Measurements from ENCODE around the gene SMAD3. TPM values are rescaled to one million over a fixed set of nuclear protein-coding genes. Genes with fewer than 3 reads are reported as not detected.

SMAD3 gene
- total RNA-seq, 1 experiment from 2014 or later = 21.9 TPM

DNA sequence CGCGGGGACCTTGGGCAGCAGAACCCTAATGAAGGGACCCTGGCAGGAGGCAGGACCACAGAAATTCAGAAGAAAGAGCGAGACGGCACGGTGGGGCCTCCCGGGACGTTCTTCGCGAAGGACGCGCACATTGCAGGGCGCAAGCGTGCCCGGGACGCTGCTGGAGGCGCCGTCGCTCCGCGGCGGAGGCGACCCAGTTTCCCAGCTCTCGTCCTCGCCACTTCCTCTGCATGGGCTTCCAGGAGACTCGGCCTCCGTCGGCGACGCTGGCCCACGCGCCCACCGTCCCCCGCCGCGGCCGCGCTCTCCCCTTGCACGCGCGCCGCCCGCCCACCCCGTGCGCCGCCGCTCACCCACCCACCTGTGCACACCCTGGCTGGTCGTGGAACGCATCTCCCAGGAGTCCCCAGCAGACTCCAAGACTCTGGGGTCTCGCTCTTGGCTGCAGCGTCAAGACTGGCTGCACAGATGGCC is 31.8 kb upstream of the SMAD3 start:
- DNase-seq (ENCODE audit: low spot score) = no peak
- in situ Hi-C loops (cut with HindIII; ENCODE audit: low sequenced_read_pairs) = no loop called here

DNA sequence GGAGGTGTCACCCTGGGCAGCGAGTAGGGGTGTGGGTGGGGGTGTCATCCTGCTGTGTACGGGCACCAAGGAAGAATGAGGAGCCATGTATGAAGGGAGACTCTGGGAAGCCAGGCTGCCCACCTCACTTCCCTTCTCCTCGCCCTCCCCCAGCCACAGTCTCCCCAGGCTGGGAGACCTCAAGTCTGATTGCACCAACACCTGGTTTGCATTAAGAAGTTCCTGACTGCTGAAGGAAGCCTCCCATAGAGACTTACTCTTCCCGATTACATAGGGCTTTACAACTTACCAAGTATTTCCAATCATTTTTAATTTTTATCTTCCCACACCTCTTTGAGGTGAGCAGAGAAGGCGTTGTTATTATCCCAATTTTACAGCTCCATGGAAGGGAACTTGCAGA is 29.5 kb upstream of the SMAD3 start:
- DNase-seq (ENCODE audit: low spot score) = no peak
- in situ Hi-C loops (cut with HindIII; ENCODE audit: low sequenced_read_pairs) = no loop called here

DNA sequence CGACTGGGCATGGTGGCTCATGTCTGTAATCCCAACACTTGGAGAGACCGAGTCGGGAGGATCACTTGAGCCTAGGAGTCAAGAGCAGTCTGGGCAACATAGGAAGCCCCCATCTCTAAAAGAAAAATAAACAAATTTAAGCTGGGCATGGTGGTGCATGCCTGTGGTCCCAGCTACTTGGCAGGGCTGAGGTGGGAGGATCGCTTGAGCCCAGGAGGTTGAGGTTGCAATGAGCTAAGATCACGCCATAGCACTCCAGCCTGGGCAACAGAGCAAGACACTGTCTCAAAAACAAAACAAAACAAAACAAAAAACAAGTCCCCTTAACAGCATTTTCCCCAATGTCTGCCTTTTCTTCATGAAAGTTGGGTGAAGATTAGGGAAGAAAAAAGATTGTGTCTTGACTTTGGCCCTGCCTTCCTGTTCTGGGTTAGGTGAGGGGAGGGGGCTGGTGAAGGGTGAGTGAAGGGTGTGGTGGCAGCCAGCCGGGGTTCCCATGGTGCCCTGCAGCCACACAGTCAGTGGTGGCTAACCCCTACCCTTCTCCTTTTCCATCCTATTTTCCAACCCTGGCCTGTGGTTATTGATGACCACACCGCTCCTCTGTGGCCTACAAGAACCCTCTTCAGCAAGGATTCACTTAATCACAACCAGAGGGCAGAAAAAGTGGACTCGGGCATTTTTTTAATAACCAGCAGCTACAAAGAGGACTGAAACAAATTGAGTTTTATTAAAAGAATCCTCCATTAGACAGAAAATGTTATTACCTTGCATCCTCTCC is 28.4 kb upstream of the SMAD3 start:
- DNase-seq (ENCODE audit: low spot score) = no peak
- in situ Hi-C loops (cut with HindIII; ENCODE audit: low sequenced_read_pairs) = no loop called here

DNA sequence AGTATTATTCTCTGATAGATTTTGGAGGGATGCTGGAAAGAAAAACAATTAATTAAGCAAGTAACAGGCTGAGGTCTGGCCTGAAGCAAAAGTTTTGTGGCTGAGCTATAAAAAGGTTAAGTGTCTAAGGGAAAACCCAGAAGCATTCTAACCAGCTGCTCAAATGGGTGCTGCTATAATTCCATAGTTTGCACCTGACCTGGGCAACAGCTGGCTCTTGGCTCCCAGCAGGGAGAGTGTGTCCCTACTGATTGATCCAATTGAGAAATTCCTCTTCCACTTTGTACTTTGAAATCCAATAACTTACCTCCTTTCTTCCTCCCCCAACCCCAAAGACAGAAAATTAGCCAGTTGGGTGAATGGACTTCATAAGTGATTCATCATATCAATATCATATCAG is 27.7 kb upstream of the SMAD3 start:
- no peak for DNase-seq (ENCODE audit: low spot score)
- in situ Hi-C loops (cut with HindIII; ENCODE audit: low sequenced_read_pairs) = no loop called here

DNA sequence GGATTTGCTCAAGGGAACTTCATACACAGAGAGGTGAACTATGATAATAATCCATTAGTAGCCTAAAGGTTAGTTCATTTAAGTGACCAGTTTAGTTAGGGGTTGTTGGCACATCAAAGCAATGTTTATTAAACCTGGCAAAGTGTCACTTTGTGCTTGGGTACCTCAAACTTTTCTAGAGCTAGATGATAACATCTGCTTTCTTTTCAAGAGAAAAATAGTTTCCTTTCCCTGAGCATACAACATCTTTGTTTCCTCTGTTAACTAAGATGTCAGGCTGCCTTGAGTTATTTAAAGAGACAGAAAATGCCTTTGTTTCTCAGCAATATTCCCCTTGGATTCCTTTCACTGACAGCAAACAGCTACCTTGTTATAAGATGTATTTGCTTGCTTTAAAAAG is 26.7 kb upstream of the SMAD3 start:
- in situ Hi-C loops (cut with HindIII; ENCODE audit: low sequenced_read_pairs) = no loop called here
- DNase-seq (ENCODE audit: low spot score) = no peak

DNA sequence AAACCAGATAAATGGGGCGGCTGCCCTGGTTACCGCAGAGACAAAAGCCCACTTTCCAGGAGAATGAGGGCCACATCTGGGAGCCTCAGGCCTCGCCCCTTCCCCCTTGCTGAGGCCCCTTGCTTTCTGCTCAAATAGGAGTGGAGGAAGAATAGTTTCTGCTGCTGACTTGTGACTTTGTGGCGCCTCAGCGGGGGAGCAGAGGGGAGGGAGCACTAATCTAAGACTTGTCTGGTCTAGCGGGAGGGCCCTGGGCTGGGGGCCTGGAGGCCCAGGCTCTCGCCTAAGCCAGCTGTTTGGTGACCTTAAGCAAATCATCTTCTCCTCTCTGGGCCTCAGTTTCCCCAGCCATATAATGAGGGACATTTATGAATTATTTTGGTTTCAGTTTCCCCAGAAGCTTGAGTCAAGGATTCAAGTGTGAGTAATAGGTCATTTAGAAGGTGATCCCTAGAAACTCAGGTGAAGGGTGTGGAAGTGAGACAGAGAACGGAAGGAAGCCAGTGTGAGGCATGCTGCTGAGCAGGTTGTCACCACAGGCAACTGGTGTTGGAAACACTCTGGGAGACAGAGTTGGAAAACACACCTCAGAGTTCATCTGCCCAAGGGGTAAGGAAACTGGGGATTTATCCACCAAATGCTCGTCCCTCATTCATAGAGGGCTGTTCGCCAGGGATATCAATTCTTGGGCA is 25.9 kb upstream of the SMAD3 start:
- in situ Hi-C loops (cut with HindIII; ENCODE audit: low sequenced_read_pairs) = no loop called here
- no peak for DNase-seq (ENCODE audit: low spot score)

DNA sequence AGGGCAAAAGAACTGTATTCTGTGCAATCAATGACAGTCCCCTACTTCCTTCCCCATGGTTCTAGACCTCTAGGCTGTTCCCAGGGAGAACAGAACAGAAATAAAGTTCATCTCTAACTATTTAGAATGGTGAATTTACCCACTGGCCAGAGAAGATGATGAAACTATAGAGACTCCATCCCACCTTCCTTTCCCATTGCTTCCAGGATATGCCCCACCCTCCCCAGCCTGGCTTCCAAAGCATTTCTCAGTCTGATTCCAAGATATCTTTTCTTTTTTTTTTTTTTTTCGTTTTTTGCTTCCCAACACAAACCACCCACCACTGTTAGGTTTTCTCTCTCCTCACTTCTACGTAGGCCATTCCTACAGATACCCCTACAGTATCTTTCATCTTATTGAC is 25.1 kb upstream of the SMAD3 start:
- DNase-seq (ENCODE audit: low spot score) = no peak
- in situ Hi-C loops (cut with HindIII; ENCODE audit: low sequenced_read_pairs) = no loop called here

DNA sequence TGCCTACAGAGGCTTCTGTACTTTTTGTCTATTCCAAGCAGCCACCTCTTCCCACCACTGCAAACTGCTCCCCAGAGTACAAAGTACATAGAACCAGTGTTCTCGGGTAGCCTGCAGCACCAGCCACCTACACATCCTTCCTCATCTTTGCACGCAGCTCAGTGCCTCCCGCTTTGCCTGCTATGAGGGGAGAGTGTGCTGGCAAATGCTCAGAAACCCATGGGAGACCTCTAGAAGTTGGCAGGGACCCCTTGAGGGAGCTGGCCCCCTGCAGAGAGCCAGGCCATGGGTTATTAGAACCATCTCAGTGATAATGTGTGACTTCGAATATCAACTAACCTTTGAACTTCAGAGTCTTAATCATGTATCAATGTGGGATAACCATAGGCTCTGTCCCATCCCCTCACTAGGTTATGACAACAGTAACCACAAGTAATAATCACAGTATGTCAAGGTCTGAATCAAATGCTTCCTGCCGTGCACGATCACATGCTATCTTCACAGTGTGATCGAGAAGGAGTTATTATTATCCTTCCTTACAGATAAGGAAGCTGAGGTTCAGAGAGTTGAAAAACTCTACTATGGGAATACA is 22.8 kb upstream of the SMAD3 start:
- DNase-seq (ENCODE audit: low spot score) = no peak
- in situ Hi-C loops (cut with HindIII; ENCODE audit: low sequenced_read_pairs) = no loop called here

DNA sequence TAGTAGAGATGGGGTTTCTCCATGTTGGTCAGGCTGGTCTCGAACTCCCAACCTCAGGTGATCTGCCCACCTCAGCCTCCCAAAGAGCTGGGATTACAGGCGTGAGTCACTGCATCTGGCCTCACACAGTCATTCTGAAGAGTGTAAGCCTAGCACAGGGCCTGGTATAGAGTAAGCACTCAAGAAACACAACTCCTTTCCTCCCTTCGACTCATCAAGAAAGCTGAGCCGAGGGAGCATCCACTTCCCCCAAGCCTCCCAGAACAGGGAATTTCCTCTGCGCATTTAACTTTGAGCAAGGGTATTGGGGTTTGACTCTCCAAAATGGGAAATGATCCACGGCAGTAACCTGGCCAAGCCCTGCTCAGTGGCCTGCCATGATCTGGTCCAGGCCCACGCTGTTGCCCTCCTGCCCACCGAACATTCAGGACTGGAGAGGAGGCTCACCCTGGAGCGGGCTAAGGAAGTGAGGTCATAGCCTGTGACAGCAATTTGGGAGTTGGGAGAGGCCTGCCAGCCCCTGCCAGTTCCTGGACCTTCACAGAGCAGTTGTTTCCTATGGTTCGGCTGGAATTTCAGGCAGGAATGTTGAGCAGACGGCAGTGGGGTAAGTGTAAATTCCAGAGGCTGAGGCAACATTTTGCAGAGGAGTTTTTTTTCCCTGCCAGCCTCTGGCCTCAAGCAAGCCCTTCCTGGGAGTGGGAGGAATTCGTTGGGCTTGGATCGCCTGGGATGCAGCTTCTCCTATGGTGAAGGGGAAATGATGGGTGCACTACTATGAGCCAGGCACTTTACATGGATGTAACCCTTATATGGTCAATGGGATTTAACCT is 21.2 kb upstream of the SMAD3 start:
- in situ Hi-C loops (cut with HindIII; ENCODE audit: low sequenced_read_pairs) = no loop called here
- DNase-seq (ENCODE audit: low spot score) = no peak

DNA sequence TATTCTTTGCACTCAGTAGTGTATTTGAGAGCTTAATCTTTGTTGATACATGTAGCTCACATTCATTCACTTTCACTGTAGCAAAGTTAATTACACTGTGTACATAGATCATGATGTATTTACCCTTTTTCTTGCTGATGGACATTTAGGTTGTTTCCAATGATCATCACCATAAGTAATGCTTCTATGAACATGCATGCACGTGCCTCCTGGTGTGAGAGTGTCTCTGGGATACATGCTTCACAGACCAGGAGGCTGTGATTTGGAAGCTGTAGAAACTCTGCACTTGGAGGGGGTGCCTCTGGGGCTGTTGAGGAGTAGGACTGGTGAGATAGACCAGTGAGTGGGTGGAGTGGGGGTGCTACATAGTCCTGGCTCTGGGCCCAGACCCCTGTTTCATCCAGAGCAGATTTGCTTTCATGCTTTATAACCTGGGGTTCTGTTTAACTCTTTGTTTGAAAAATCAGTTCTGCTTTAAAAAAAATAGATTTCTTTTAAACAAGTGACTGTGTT is 18.2 kb upstream of the SMAD3 start:
- no peak for DNase-seq (ENCODE audit: low spot score)
- in situ Hi-C loops (cut with HindIII; ENCODE audit: low sequenced_read_pairs) = no loop called here

DNA sequence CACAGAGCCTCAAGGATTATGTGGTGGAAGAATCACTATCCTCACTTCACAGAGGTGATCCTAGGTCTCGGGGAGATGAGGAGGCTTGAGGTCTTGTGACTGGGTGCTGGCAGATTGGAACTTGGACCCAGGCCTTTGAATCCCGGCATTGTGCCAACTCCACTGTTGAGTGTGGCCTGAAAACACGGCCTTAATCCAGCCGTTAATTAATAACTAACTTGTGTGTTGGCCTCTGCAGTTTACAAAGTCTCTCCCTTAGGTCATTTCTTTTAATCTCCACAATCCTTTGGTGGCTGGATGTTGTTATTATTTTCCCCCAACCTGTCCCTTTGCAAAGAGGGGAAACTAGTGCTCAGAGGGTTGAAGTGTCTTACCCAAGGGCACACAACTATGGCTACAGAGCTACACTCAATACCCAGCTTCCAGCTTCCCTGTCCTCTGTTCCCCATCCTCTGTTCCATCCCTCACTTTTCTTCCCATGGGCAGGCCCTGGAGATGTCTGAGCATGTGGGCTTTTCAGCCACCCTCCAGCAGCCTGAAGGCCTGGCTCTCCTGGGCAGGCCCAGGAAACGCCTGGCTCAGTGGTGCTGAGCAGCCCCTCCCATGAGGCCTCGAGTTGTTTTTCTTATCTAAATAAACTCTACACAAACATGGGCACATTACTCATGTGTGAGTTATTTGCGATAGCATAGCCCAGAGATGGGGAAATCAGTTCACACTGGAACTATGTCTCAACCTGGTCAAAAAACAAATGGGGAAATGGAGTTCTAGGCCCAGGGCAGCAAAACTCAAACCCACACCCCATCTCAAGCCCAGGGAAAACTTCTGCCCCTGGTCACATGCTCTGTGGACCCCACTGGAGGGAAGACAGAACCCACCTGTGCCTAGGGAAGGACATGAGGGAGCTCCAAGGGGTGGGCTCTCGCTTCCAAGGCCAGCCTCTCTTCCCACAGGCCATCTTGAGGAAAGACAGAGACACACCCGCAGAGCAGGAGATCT is 16.8 kb upstream of the SMAD3 start:
- in situ Hi-C loops (cut with HindIII; ENCODE audit: low sequenced_read_pairs) = no loop called here
- no peak for DNase-seq (ENCODE audit: low spot score)

DNA sequence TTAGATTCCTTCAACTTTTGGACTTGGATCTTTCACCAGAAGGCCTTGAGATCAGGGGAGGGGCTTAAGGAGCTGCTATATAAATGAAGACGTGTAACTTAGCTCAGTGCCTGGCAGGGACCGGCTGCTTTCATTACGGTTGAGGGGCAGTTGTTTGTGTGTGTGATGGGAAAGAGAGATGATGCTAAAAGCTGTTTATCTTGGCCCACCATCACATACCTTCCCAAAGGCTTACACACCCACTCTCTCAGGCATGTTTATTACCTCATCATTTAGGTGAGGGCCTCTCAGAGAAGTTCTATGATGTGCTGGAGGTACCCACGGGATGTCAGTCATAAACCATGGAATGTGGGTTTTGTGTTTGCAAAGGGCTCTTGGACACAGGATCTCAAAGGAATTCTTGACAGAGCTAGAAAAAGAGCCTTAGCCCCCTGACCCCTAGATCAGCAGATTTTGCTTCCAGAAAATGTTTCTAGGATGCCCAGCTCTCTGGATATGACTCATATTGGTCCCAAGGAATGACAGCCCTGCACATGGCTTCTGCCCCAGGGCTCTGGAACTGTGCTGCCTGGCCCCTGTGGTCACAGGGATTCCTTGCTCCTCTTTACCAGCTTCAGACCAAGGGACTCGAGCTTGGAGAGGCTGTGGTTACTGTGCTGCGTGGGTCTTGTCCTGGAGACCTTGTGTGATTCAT is 15.9 kb upstream of the SMAD3 start:
- DNase-seq (ENCODE audit: low spot score) = no peak
- in situ Hi-C loops (cut with HindIII; ENCODE audit: low sequenced_read_pairs) = no loop called here

DNA sequence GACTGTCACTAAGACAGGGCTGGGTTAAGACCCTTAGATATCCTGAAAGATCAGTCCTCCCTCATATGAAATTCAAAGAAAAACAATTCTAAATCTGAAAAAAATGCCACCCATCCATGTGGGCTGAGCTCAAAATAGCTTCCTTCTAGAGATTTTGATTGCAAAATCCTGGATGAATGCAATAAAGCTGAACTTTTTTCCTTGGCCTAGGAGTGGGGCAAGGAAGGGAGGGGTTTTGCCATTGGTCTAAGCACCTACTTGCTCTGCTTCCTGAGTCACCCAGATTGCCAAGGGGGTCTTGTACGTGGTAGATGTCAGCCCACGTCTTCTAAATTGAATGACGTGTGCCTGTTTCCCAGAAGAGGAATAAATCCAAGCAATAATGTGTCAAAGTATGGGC is 15.3 kb upstream of the SMAD3 start:
- DNase-seq (ENCODE audit: low spot score) = no peak
- in situ Hi-C loops (cut with HindIII; ENCODE audit: low sequenced_read_pairs) = no loop called here

DNA sequence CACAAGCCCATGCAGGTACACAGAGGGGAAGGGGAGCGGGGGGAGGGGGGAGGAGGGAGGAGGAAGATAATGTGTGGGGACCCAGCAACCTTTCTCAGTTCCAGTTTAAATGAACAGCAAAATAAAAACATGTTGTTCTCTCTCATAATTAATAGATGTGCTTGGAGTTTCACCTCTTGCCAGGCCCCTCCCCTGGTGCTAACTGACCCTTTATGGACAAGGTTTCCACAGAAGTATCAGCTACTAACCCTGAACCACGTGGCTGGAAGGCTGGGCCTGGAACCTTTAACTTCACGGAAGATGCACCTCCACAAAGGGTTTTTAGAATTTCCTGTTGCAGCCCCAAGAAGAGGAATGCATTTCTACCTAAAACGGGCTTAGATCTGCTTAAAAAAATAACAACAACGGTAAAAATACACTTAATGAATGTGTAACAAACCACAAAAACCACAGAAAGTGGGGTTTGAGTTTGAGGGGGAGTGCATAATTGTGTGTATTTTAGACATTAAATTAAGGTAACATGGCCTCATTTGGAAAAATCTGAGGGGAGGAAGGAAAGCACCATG is 14.8 kb upstream of the SMAD3 start:
- in situ Hi-C loops (cut with HindIII; ENCODE audit: low sequenced_read_pairs) = no loop called here
- DNase-seq (ENCODE audit: low spot score) = no peak

DNA sequence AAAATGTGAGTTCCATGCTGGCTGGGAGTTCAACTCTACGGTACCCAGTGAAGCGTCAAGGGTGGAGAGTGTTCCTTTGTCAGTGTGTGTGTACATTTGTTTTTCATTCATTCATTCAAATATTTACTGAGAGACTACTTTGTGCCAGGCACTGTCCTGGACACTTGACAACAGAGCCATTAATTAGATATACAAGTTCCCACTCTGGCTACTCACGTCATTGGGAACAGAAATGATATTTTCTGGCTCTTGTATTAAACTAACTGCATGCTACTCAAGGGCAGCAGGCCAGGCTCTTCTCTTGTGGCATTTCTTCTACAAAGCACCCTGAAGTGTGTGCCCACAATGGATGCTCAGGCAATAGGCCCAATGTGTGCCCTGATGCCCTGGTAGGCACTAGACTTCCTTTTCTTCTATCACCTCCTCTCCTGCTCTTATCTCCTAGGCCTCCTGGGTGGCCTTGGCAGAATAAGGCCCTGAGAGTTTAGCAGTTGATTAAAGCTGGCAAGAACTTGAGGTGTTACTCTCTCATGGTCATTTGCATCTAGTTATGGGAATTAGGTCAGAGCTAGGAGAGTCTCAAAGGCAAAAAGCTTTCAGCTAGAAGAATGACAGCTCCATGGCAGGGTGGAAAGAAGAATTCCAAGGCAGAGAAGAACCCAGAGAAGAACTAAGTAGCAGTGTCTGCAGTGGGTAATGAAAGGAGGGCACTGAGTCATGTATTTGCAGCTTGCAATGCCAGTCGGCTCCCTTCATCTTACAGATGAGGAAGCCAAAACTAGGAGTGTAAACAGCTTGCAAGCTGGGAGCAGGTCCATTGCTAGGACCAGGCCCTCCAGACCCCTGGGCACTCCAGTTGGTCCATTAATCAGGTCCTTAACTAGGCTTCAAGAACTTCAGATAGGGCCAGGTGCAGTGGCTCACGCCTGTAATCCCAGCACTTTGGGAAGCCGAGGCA is 14.0 kb upstream of the SMAD3 start:
- no peak for DNase-seq (ENCODE audit: low spot score)
- in situ Hi-C loops (cut with HindIII; ENCODE audit: low sequenced_read_pairs) = no loop called here

DNA sequence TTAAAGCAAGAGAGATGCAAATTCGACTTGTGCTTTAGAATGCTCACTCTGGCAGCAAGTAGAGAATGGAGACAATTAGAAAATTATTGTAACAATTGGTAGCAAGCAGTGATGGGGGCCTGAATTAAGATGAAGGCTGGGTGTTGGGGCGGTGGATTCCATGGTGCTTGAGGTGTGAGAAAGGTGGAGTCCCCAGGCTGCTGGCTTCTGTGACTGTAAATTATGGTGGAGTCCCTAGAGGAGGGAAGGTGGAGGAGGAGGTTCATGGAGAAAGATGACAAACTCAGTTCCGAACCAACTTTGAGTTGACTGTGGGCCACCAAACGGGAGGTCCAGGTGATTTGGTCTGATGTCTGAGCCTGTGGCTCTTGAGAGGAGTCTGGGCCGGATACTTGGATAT is 10.7 kb upstream of the SMAD3 start:
- in situ Hi-C loops (cut with HindIII; ENCODE audit: low sequenced_read_pairs) = no loop called here
- DNase-seq (ENCODE audit: low spot score) = no peak

Measured in G401 (cell line).